ENCODE results near the gene COL6A2. TPM values are rescaled to one million over a fixed set of nuclear protein-coding genes. Genes with fewer than 3 reads are reported as not detected.
A peak's percentile ranks its signal among the peaks of the same experiment; 100 is the strongest.

COL6A2 gene
- total RNA-seq, 1 experiment from 2014 or later: 111 TPM

DNA sequence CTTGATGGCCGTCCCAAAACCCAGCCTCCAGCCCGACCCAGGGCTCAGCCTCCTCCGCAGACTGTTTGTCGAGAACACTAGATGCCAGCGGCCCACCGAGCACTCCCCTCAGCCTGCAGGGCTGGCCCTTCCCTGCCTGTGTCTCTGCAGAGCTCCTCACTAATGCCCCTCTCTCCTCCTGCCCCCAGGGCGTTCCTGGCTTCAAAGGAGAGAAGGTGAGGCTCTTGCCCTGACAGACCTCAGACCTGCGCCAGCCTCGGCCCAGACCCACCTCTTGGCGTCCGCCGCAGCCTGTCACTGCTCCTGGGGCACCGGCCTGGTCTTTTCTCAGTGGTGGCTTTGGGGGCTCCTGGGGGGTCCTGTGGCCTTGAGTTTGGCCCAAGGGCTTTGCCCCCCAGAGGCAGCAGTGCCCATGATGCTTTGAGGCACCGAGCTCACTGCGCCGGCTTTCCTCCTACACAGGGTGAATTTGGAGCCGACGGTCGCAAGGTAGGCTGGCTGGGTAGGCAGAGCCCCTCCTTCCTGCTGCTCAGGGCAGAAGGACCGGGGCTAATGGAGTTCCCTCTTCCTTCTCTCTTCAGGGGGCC, 18.4 kb downstream of the COL6A2 start:
- peaks cover 36% of the 10 kb centered on the region for H3K36me3 Mint-ChIP-seq
- no peak for TF ChIP-seq ATF1 (CRISPR knock-in tag; IDR thresholded peaks at IDR 0.05)
- TF ChIP-seq, protein P1, sequence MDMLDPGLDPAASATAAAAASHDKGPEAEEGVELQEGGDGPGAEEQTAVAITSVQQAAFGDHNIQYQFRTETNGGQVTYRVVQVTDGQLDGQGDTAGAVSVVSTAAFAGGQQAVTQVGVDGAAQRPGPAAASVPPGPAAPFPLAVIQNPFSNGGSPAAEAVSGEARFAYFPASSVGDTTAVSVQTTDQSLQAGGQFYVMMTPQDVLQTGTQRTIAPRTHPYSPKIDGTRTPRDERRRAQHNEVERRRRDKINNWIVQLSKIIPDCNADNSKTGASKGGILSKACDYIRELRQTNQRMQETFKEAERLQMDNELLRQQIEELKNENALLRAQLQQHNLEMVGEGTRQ (CRISPR knock-in tag; IDR thresholded peaks at IDR 0.05): no peak
- no peak for TF ChIP-seq GABPB1 (CRISPR knock-in tag; IDR thresholded peaks at IDR 0.05)
- TF ChIP-seq, protein P2, sequence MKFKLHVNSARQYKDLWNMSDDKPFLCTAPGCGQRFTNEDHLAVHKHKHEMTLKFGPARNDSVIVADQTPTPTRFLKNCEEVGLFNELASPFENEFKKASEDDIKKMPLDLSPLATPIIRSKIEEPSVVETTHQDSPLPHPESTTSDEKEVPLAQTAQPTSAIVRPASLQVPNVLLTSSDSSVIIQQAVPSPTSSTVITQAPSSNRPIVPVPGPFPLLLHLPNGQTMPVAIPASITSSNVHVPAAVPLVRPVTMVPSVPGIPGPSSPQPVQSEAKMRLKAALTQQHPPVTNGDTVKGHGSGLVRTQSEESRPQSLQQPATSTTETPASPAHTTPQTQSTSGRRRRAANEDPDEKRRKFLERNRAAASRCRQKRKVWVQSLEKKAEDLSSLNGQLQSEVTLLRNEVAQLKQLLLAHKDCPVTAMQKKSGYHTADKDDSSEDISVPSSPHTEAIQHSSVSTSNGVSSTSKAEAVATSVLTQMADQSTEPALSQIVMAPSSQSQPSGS (CRISPR knock-in tag; IDR thresholded peaks at IDR 0.05; ENCODE audit: borderline replicate concordance, low read depth): no peak
- POLR2A ChIA-PET: no interaction called here
- ATAC-seq: no peak
- H3K4me3 Mint-ChIP-seq: no peak overlapping the region
- DNase-seq (ENCODE audit: low spot score): peak; percentile 10
- H3K9me3 Mint-ChIP-seq: peaks cover 6% of the 10 kb centered on the region; the same call in 1 of the 2 replicates
- CTCF ChIA-PET: interaction anchor here (1.2 to 2.2 kb wide), 2 partner anchors 27 to 37 kb away, joined by 3 to 6 read pairs; no protein-coding TSS in a partner anchor
- H3K4me1 Mint-ChIP-seq: no peaks in the 10 kb centered on the region
- no peak overlapping the region for H3K27ac Mint-ChIP-seq
- no peaks in the 10 kb centered on the region for H3K27me3 Mint-ChIP-seq (ENCODE audit: low read depth)

DNA sequence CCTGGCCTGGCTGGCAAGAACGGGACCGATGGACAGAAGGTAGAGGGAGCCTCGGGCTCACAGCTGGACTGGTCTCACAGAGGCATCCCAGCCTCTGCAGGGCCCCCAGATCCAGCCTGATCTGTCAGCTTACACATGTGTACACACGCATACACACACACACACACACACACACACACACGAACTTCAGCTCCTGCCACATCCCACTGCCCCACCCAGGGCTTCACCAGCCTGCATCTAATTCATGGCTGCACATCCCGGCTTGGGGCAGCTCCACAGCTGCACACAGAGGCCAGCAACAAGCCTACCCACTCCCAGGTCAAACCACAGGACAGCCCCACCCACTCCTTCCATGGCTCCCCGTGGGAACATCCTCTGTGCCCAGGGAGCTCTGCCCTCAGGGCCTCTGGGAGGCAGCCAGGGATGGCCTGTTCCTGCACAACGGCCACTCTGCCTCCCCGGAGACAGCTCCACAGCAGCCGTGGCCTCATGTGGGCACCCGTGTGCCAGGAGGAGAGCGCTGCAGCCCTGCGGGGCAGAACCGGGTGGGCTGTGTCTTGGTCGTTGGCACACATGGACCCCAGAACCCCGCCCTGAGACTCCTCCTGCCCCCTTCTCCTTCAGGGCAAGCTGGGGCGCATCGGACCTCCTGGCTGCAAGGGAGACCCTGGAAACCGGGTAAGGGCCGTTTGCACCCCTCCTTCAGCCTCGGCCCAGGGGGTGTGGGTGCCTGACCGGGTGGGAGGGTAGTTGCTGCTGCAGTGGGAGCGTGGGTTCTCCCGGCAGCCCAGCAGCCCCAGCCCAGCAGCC, 19.1 kb downstream of the COL6A2 start:
- H3K4me1 Mint-ChIP-seq: no peaks in the 10 kb centered on the region
- no peak overlapping the region for H3K4me3 Mint-ChIP-seq
- TF ChIP-seq RORB (CRISPR knock-in tag; IDR thresholded peaks at IDR 0.05) (no peak), FOXK1 (CRISPR knock-in tag; IDR thresholded peaks at IDR 0.05) (no peak), MXD4 (CRISPR knock-in tag; IDR thresholded peaks at IDR 0.05; ENCODE audit: borderline replicate concordance) (no peak), SMAD4 (CRISPR knock-in tag; IDR thresholded peaks at IDR 0.05) (no peak), FOXP1 (CRISPR knock-in tag; IDR thresholded peaks at IDR 0.05; ENCODE audit: borderline replicate concordance) (no peak), IRF2 (CRISPR knock-in tag; IDR thresholded peaks at IDR 0.05; ENCODE audit: borderline replicate concordance, low read depth) (no peak), RELA (CRISPR knock-in tag; IDR thresholded peaks at IDR 0.05; ENCODE audit: borderline replicate concordance) (no peak), ZNF121 (CRISPR knock-in tag; IDR thresholded peaks at IDR 0.05) (no peak), ETV6 (CRISPR knock-in tag; IDR thresholded peaks at IDR 0.05) (no peak)
- TF ChIP-seq, protein P3, sequence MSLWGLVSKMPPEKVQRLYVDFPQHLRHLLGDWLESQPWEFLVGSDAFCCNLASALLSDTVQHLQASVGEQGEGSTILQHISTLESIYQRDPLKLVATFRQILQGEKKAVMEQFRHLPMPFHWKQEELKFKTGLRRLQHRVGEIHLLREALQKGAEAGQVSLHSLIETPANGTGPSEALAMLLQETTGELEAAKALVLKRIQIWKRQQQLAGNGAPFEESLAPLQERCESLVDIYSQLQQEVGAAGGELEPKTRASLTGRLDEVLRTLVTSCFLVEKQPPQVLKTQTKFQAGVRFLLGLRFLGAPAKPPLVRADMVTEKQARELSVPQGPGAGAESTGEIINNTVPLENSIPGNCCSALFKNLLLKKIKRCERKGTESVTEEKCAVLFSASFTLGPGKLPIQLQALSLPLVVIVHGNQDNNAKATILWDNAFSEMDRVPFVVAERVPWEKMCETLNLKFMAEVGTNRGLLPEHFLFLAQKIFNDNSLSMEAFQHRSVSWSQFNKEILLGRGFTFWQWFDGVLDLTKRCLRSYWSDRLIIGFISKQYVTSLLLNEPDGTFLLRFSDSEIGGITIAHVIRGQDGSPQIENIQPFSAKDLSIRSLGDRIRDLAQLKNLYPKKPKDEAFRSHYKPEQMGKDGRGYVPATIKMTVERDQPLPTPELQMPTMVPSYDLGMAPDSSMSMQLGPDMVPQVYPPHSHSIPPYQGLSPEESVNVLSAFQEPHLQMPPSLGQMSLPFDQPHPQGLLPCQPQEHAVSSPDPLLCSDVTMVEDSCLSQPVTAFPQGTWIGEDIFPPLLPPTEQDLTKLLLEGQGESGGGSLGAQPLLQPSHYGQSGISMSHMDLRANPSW (CRISPR knock-in tag; conservative IDR thresholded peaks at IDR 0.05; ENCODE audit: low read depth): no peak
- TF ChIP-seq, protein P4, sequence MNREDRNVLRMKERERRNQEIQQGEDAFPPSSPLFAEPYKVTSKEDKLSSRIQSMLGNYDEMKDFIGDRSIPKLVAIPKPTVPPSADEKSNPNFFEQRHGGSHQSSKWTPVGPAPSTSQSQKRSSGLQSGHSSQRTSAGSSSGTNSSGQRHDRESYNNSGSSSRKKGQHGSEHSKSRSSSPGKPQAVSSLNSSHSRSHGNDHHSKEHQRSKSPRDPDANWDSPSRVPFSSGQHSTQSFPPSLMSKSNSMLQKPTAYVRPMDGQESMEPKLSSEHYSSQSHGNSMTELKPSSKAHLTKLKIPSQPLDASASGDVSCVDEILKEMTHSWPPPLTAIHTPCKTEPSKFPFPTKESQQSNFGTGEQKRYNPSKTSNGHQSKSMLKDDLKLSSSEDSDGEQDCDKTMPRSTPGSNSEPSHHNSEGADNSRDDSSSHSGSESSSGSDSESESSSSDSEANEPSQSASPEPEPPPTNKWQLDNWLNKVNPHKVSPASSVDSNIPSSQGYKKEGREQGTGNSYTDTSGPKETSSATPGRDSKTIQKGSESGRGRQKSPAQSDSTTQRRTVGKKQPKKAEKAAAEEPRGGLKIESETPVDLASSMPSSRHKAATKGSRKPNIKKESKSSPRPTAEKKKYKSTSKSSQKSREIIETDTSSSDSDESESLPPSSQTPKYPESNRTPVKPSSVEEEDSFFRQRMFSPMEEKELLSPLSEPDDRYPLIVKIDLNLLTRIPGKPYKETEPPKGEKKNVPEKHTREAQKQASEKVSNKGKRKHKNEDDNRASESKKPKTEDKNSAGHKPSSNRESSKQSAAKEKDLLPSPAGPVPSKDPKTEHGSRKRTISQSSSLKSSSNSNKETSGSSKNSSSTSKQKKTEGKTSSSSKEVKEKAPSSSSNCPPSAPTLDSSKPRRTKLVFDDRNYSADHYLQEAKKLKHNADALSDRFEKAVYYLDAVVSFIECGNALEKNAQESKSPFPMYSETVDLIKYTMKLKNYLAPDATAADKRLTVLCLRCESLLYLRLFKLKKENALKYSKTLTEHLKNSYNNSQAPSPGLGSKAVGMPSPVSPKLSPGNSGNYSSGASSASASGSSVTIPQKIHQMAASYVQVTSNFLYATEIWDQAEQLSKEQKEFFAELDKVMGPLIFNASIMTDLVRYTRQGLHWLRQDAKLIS (CRISPR knock-in tag; IDR thresholded peaks at IDR 0.05; ENCODE audit: borderline replicate concordance): no peak
- peak; percentile 5 for DNase-seq (ENCODE audit: low spot score)
- peaks cover 35% of the 10 kb centered on the region for H3K36me3 Mint-ChIP-seq
- no peaks in the 10 kb centered on the region for H3K27me3 Mint-ChIP-seq (ENCODE audit: low read depth)
- CTCF ChIA-PET: interaction anchor here (0.8 to 2.2 kb wide), 3 partner anchors 27 to 146 kb away, joined by 3 to 6 read pairs (median 3); no protein-coding TSS in a partner anchor
- POLR2A ChIA-PET: no interaction called here
- peaks cover 6% of the 10 kb centered on the region; the same call in 1 of the 2 replicates for H3K9me3 Mint-ChIP-seq
- H3K27ac Mint-ChIP-seq: no peak overlapping the region
- ATAC-seq: no peak
